ENCODE data around the gene ZNF383. TPM values are rescaled to one million over a fixed set of nuclear protein-coding genes. Genes with fewer than 3 reads are reported as not detected.
A peak's percentile ranks its signal among the peaks of the same experiment; 100 is the strongest.
"Not testable (repeated sequence)": the region's sequence is repeated elsewhere in the genome, so short reads cannot be mapped to it uniquely, and the experiment has no call there.

The ZNF383 gene
- total RNA-seq (14.9 TPM), polyA plus RNA-seq (5.1 TPM)

- under 1% methylated on average over 44 of the region's 44 CpGs for WGBS
- Histone ChIP-seq H3K27ac (ENCODE audit: low read depth) (peak within 1 kb of the TSS; percentile 94), H3K36me3 (ENCODE audit: insufficient read depth) (peaks cover 3% of the 10 kb centered on the region), H3K4me1 (ENCODE audit: insufficient read depth) (no peaks in the 10 kb centered on the region), H3K4me3 (ENCODE audit: low read depth, low read length) (peak within 1 kb of the TSS; percentile 61)
- peak; percentile 91 for DNase-seq (ENCODE audit: extremely low spot score)
Measured at GRCh38 chr19:37217775-37218591, at the start of gene ZNF383. ZNF383 (plus strand) TSS chr19:37218214; CDS start chr19:37230454, 12,240 bp downstream.

DNA sequence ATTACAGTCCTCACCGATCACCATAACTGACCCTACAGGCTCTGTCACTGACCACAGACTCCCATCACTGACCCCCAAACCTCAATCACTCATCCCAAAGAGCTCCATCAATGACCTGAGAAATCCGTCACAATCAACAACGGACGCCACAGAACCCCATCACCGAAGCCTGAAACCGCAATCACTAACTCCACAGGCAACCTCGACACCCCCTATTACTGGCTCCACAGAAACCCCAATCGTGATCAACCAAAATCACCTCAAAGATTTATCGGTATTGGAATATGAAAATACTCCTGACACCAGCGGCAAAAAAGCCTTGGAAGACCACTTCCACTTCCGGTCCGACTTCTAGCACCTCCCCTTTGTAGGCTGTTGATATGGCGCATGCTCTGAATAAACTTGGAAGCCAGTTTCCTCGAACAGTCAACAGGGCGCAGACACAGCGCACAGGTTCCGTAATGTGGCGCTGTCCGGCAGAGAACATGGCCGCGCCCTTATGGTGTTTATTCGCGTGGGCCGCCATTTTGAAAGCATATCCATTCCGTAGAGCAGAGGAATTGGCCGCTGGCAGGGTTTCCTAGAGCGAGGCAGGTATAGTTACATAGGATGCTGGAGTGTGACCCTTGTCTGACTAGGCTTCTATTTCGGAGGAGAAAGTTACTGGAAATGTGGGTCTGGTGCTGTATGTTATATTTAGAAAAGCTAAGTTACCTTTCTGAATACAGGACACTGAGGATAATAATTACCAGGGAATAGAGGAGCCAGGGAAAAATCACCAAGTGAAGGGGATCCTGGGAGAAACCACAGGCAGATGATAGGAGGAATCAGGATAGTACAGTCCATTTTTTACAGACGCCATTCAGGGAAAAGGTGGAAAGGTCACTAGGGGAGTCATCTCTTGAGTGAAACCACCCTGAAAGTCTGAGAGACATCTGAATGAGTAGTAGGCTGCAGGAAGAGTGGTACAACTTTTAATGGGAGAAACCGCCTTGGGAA, 45.3 kb upstream of the ZNF383 start, which contains the start of gene ZNF585A:
TSS of gene ZNF585A (minus strand) at position 328 of the 999 bp plus-strand sequence. CDS start 2,785 bp downstream, outside the sequence.
- WGBS: 5% methylated on average over 30 of the region's 30 CpGs
- Histone ChIP-seq H3K4me1 (ENCODE audit: insufficient read depth) (no peaks in the 10 kb centered on the region), H3K27ac (ENCODE audit: low read depth) (peak within 1 kb of the TSS; percentile 67)

GRCh38 chr19:37186071-37186470, 31.9 kb upstream of the ZNF383 start:
- H3K4me3 ChIP-seq (ENCODE audit: low read depth, low read length); DNase-seq (ENCODE audit: extremely low spot score); H3K4me1 ChIP-seq (ENCODE audit: insufficient read depth); H3K36me3 ChIP-seq (ENCODE audit: insufficient read depth); H3K27ac ChIP-seq (ENCODE audit: low read depth): not testable (repeated sequence)
- WGBS: 96% methylated on average over 4 of the region's 4 CpGs

More for the DNA sequence above, 45.3 kb upstream of the ZNF383 start, which contains the start of gene ZNF585A:
- H3K4me3 ChIP-seq (ENCODE audit: low read depth, low read length): peak within 1 kb of the TSS; percentile 73
- H3K36me3 ChIP-seq (ENCODE audit: insufficient read depth): peaks cover 5% of the 10 kb centered on the region
- DNase-seq (ENCODE audit: extremely low spot score): peak; percentile 95

- H3K36me3 ChIP-seq (ENCODE audit: insufficient read depth): peaks cover 16% of the 10 kb centered on the region
- DNase-seq (ENCODE audit: extremely low spot score); H3K4me3 ChIP-seq (ENCODE audit: low read depth, low read length); H3K4me1 ChIP-seq (ENCODE audit: insufficient read depth); H3K27ac ChIP-seq (ENCODE audit: low read depth): not testable (repeated sequence)
- 95% methylated on average over 4 of the region's 4 CpGs for WGBS
Measured at GRCh38 chr19:37195248-37195647, 22.8 kb upstream of the ZNF383 start.

GRCh38 chr19:37197115-37197514, 20.9 kb upstream of the ZNF383 start:
- H3K4me1 ChIP-seq (ENCODE audit: insufficient read depth); DNase-seq (ENCODE audit: extremely low spot score); H3K4me3 ChIP-seq (ENCODE audit: low read depth, low read length); H3K36me3 ChIP-seq (ENCODE audit: insufficient read depth); H3K27ac ChIP-seq (ENCODE audit: low read depth): not testable (repeated sequence)
- 95% methylated on average over 5 of the region's 5 CpGs for WGBS

DNA sequence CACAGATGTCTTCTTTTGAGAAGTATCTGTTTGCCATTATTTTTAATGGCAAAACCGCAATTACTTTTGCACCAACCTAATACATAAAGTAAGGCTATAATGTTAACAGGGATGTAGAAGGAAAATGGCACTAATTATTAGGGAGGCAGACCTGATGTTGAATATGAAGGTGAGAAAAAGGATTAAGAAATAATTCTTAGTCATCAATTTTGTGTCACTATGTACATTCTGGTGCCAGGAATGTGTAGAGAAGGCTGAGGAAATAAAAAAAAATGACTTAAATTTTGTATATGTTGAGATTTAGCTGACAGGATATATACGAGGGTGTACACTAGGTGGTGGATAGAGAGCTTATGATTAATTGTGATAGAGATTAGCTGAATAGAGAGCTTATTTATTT, 20.2 kb upstream of the ZNF383 start:
- Histone ChIP-seq H3K27ac (ENCODE audit: low read depth) (no peak overlapping the region), H3K4me3 (ENCODE audit: low read depth, low read length) (no peak overlapping the region), H3K4me1 (ENCODE audit: insufficient read depth) (no peaks in the 10 kb centered on the region), H3K36me3 (ENCODE audit: insufficient read depth) (peaks cover 6% of the 10 kb centered on the region)
- WGBS: 87% methylated on average over 2 of the region's 2 CpGs
- no peak for DNase-seq (ENCODE audit: extremely low spot score)

GRCh38 chr19:37217480-37217774, 587 bp upstream of the ZNF383 start:
- no peaks in the 10 kb centered on the region for H3K4me1 ChIP-seq (ENCODE audit: insufficient read depth)
- DNase-seq (ENCODE audit: extremely low spot score): no peak
- H3K4me3 ChIP-seq (ENCODE audit: low read depth, low read length): peak overlapping the region; percentile 61
- H3K36me3 ChIP-seq (ENCODE audit: insufficient read depth): no peaks in the 10 kb centered on the region
- H3K27ac ChIP-seq (ENCODE audit: low read depth): peak overlapping the region; percentile 41
- WGBS: under 1% methylated on average over 7 of the region's 7 CpGs

DNA sequence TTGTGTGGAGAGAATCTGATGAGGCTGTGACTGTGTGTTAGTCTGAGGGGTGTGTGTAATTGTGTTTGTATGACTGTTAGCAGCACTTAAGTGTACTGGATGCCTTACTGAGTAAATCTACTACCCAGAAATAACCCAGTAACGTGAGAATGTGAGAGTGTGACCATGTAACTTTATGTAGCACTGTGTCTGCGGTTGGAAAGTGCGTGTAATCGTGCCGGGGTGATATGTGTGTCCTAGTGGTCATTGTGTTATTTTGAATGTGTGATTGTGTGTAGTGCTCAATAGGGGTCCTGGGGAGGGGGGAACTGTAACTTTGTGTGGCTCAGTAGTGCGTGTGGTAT, 550 bp downstream of the ZNF383 start:
- H3K4me1 ChIP-seq (ENCODE audit: insufficient read depth): no peaks in the 10 kb centered on the region
- peaks cover 3% of the 10 kb centered on the region for H3K36me3 ChIP-seq (ENCODE audit: insufficient read depth)
- H3K4me3 ChIP-seq (ENCODE audit: low read depth, low read length): peak overlapping the region; percentile 61
- WGBS: 16% methylated on average over 6 of the region's 6 CpGs
- peak overlapping the region; percentile 94 for H3K27ac ChIP-seq (ENCODE audit: low read depth)
- DNase-seq (ENCODE audit: extremely low spot score): no peak

GRCh38 chr19:37220383-37220782, 2.4 kb downstream of the ZNF383 start:
- WGBS: 95% methylated on average over 3 of the region's 3 CpGs
- Histone ChIP-seq H3K4me1 (ENCODE audit: insufficient read depth) (no peaks in the 10 kb centered on the region), H3K27ac (ENCODE audit: low read depth) (no peak overlapping the region), H3K36me3 (ENCODE audit: insufficient read depth) (peaks cover 5% of the 10 kb centered on the region), H3K4me3 (ENCODE audit: low read depth, low read length) (no peak overlapping the region)
- no peak for DNase-seq (ENCODE audit: extremely low spot score)

GRCh38 chr19:37221136-37221535, 3.1 kb downstream of the ZNF383 start:
- H3K4me1 ChIP-seq (ENCODE audit: insufficient read depth): no peaks in the 10 kb centered on the region
- H3K36me3 ChIP-seq (ENCODE audit: insufficient read depth): peaks cover 7% of the 10 kb centered on the region
- H3K4me3 ChIP-seq (ENCODE audit: low read depth, low read length): no peak overlapping the region
- no peak overlapping the region for H3K27ac ChIP-seq (ENCODE audit: low read depth)
- DNase-seq (ENCODE audit: extremely low spot score): no peak
- WGBS: 87% methylated on average over 2 of the region's 2 CpGs

DNA sequence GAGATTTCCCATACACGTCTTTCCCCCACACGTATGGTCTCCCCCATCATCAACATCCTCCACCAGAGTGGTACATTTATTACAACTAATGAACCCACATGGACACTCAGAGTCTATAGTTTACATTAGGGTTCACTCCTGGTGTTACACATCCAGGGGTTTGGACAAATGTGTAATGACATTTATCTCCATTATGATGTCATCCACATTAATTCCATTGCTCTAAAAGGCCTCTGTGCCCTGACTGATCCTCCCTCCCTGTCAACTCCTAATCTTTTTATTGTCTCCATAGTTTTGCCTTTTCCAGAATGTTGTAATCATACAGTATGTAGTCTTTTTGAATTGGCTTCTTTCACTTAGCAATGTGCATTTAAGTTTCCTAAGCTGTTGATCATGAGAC, 8.2 kb downstream of the ZNF383 start:
- WGBS: 93% methylated on average over 2 of the region's 2 CpGs
- Histone ChIP-seq H3K4me1 (ENCODE audit: insufficient read depth) (no peaks in the 10 kb centered on the region), H3K4me3 (ENCODE audit: low read depth, low read length) (no peak overlapping the region), H3K36me3 (ENCODE audit: insufficient read depth) (peaks cover 25% of the 10 kb centered on the region), H3K27ac (ENCODE audit: low read depth) (no peak overlapping the region)
- DNase-seq (ENCODE audit: extremely low spot score): no peak

- Histone ChIP-seq H3K27ac (ENCODE audit: low read depth) (no peak overlapping the region), H3K36me3 (ENCODE audit: insufficient read depth) (peaks cover 25% of the 10 kb centered on the region)
Measured at GRCh38 chr19:37227996-37228395, 10.0 kb downstream of the ZNF383 start.

GRCh38 chr19:37243206-37243632, 25.2 kb downstream of the ZNF383 start:
- no peak for DNase-seq (ENCODE audit: extremely low spot score)
- H3K4me1 ChIP-seq (ENCODE audit: insufficient read depth): no peaks in the 10 kb centered on the region
- 100% methylated on average over 4 of the region's 4 CpGs for WGBS
- peaks cover 21% of the 10 kb centered on the region for H3K36me3 ChIP-seq (ENCODE audit: insufficient read depth)
- H3K4me3 ChIP-seq (ENCODE audit: low read depth, low read length): no peak overlapping the region
- no peak overlapping the region for H3K27ac ChIP-seq (ENCODE audit: low read depth)

More at GRCh38 chr19:37227996-37228395, 10.0 kb downstream of the ZNF383 start:
- Histone ChIP-seq H3K4me3 (ENCODE audit: low read depth, low read length) (no peak overlapping the region), H3K4me1 (ENCODE audit: insufficient read depth) (no peaks in the 10 kb centered on the region)
- DNase-seq (ENCODE audit: extremely low spot score): no peak
- 49% methylated on average over 12 of the region's 12 CpGs for WGBS
